ENCODE measurements around the gene WDR90. TPM values are rescaled to one million over a fixed set of nuclear protein-coding genes. Genes with fewer than 3 reads are reported as not detected.

The WDR90 gene
- total RNA-seq, 4 donors from 2014 or later, result 29.8 to 154 (median 73.6) TPM

DNA sequence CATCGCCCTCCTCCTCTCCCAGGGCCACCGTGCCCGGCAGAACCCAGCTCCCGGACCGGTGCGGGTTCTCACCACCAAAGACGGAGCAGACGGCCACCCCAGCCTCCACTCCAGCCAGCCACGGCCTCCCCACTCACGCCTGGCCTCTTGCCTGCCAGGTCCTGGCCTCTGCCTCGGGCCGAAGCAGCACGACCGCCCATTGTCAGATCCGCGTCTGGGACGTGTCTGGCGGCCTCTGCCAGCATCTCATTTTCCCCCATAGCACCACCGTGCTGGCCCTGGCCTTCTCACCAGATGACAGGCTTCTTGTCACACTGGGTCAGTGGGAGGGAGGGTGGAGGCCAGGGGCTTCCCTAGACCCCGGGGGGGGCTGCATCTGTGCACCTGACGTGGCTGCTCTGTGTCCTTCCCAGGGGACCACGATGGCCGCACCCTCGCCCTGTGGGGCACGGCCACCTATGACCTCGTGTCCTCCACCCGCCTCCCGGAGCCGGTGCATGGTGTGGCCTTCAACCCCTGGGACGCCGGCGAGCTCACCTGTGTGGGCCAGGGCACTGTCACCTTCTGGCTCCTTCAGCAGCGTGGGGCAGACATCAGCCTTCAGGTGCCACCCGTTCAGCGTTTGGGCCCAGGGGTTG lies 12.1 kb downstream of the WDR90 start:
- peaks cover 0 to 14% (median 6%) of the 10 kb centered on the region in 4 donors for H3K4me1 ChIP-seq
- H3K27me3 ChIP-seq, result no peaks in the 10 kb centered on the region
- no peak for TF ChIP-seq POLR2A (IDR thresholded peaks at IDR 0.05)
- TF ChIP-seq, protein P1, sequence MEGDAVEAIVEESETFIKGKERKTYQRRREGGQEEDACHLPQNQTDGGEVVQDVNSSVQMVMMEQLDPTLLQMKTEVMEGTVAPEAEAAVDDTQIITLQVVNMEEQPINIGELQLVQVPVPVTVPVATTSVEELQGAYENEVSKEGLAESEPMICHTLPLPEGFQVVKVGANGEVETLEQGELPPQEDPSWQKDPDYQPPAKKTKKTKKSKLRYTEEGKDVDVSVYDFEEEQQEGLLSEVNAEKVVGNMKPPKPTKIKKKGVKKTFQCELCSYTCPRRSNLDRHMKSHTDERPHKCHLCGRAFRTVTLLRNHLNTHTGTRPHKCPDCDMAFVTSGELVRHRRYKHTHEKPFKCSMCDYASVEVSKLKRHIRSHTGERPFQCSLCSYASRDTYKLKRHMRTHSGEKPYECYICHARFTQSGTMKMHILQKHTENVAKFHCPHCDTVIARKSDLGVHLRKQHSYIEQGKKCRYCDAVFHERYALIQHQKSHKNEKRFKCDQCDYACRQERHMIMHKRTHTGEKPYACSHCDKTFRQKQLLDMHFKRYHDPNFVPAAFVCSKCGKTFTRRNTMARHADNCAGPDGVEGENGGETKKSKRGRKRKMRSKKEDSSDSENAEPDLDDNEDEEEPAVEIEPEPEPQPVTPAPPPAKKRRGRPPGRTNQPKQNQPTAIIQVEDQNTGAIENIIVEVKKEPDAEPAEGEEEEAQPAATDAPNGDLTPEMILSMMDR (IDR thresholded peaks at IDR 0.05), result peak in 2 of 6 experiments; percentile 11 to 24
- H3K9me3 ChIP-seq, result no peaks in the 10 kb centered on the region
- peak overlapping the region in 3 of 4 donors; percentile 28 to 76 (median 64) for H3K27ac ChIP-seq
- peak overlapping the region in 2 of 4 donors; percentile 27 to 40 for H3K4me3 ChIP-seq
- DNase-seq, result peak in 1 of 3 donors; percentile 59
- peaks cover 0 to 11% (median 0%) of the 10 kb centered on the region in 3 donors for H3K36me3 ChIP-seq

DNA sequence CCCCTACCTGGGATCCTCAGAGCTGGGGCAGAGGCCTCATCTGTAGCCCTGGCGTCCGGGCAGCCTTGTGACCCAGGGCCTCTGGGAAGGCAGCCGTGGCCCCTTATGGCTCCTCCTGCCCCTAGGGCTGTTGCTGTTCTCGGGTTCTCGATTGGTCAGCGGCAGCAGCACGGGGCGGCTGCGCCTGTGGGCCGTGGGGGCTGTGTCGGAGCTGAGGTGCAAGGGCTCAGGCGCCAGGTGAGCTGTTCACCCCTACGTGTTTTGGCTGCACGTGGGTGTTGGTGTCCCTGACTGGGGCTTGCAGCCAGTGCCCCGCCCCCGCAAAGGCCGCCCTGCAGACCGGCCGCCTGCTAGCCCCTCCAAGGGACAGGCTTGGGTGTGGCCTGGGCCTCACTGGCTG lies 12.9 kb downstream of the WDR90 start:
- no peak for TF ChIP-seq POLR2A (IDR thresholded peaks at IDR 0.05)
- TF ChIP-seq, protein P1 (IDR thresholded peaks at IDR 0.05), result no peak
- H3K36me3 ChIP-seq, result peaks cover 0 to 11% (median 0%) of the 10 kb centered on the region in 3 donors
- no peak for DNase-seq
- peaks cover 0 to 14% (median 6%) of the 10 kb centered on the region in 4 donors for H3K4me1 ChIP-seq
- no peak overlapping the region for H3K4me3 ChIP-seq
- no peaks in the 10 kb centered on the region for H3K27me3 ChIP-seq
- H3K9me3 ChIP-seq, result no peaks in the 10 kb centered on the region
- H3K27ac ChIP-seq, result no peak overlapping the region

DNA sequence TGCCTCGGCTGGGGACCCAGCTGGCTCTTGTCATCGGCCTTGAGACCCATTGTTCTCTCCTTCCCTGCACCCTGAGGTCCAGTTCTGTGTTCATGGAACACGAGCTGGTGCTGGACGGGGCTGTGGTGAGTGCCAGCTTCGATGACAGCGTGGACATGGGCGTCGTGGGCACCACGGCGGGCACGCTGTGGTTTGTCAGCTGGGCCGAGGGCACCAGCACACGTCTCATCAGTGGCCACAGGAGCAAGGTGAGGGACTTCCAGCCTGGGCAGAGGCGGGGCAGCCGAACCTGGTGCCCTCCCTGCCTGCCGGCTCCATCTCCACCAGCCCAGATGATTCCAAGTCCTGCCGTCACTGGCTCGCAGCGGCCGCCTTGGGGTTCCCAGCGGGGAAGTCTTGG lies 13.4 kb downstream of the WDR90 start:
- Histone ChIP-seq H3K4me1 (peaks cover 0 to 18% (median 10%) of the 10 kb centered on the region in 4 donors), H3K4me3 (no peak overlapping the region), H3K27me3 (no peaks in the 10 kb centered on the region), H3K36me3 (peaks cover 0 to 8% (median 0%) of the 10 kb centered on the region in 3 donors), H3K27ac (no peak overlapping the region), H3K9me3 (no peaks in the 10 kb centered on the region)
- DNase-seq, result no peak
- TF ChIP-seq POLR2A (IDR thresholded peaks at IDR 0.05), result no peak
- TF ChIP-seq, protein P1 (IDR thresholded peaks at IDR 0.05), result no peak

DNA sequence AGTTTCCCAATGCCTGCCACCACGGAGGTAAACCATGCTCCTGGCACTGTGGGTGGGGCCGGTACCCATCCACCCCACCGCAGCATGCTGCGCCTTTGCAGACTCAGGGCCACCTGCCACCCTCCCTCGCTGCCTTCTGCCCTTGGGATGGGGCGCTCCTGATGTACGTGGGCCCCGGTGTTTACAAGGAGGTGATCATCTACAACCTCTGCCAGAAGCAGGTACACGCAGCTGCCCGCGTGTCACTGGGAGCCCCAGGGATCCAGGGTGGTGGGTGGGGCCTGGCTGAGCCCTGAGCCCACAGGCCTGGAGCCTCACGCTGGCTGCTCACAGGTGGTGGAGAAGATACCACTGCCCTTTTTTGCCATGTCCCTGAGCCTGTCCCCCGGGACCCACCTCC lies 17.4 kb downstream of the WDR90 start:
- peaks cover 0 to 23% (median 0%) of the 10 kb centered on the region in 3 donors for H3K36me3 ChIP-seq
- no peak for TF ChIP-seq POLR2A (IDR thresholded peaks at IDR 0.05)
- TF ChIP-seq, protein P1 (IDR thresholded peaks at IDR 0.05), result no peak
- DNase-seq, result no peak
- H3K4me1 ChIP-seq, result peaks cover 3 to 18% (median 9%) of the 10 kb centered on the region in 4 donors
- H3K9me3 ChIP-seq, result no peaks in the 10 kb centered on the region
- H3K27ac ChIP-seq, result no peak overlapping the region
- no peak overlapping the region for H3K4me3 ChIP-seq
- no peaks in the 10 kb centered on the region for H3K27me3 ChIP-seq

DNA sequence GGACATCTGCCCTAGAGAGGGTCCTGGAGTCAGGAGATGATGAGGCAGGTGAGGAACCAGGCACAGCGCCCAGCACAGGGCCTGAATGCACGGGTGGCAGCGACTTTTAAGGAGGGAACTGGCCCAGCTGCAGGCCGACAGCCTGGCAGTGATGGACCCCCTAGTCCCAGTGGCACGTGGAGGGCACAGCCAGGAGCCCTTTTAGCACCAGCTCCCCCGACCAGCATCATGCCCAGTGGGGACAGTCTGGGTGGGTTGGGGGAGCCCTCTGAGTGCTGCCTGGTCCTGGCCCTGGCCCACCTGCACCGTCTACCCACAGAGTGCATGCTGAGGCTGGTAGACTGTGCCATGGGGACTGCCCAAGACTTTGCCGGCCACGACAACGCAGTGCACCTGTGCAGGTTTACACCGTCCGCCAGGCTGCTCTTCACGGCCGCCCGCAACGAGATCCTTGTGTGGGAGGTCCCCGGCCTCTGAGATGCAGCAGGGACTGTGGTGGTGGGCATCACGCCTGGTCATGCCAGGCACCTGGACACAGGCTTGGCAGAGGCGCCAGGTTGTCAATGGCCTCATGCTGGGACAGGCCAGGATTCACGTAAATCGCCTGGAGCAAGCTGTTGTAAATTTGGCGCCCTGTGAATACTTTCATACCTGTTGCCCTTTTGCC lies 18.1 kb downstream of the WDR90 start:
- Histone ChIP-seq H3K27ac (peak overlapping the region; percentile 83 to 93 (median 86)), H3K4me1 (peaks cover 3 to 18% (median 9%) of the 10 kb centered on the region in 4 donors), H3K36me3 (peaks cover 0 to 30% (median 0%) of the 10 kb centered on the region in 3 donors), H3K9me3 (no peaks in the 10 kb centered on the region), H3K27me3 (no peaks in the 10 kb centered on the region), H3K4me3 (peak overlapping the region in 2 of 4 donors; percentile 82 to 94)
- no peak for DNase-seq
- TF ChIP-seq, protein P1 (IDR thresholded peaks at IDR 0.05), result no peak
- TF ChIP-seq POLR2A (IDR thresholded peaks at IDR 0.05), result no peak
